H1 (cell line): ENCODE results near the gene MPV17L.

Experiments used
- CBX5 ChIP-seq: fragments of 300-800, 300-1000 bp; sonication (generic); IDR thresholded peaks from 2 replicates; pipeline ENCODE4 v1.7.1; 2016; ENCODE audit warnings: antibody characterized with exemption, low read length, low read depth
- CEBPB ChIP-seq: IDR thresholded peaks from 2 replicates; pipeline ENCODE4 v1.6.1; 2012; ENCODE audit warnings: low read depth, low read length
- CHD1 ChIP-seq: IDR thresholded peaks from 2 replicates; pipeline ENCODE4 v1.6.1; 2012; ENCODE audit warnings: low read depth, low read length, improper control_type of control experiment
- EGR1 ChIP-seq: IDR thresholded peaks from 2 replicates; pipeline ENCODE4 v1.6.1; 2011; ENCODE audit warnings: low read depth, low read length, borderline replicate concordance
- EZH2 ChIP-seq: fragments of 200-600 bp; sonication (generic); IDR thresholded peaks from 2 replicates; pipeline ENCODE4 v1.7.1; 2012; ENCODE audit warnings: low read depth, mild to moderate bottlenecking, moderate library complexity, low read length, inconsistent platforms; ENCODE audit not compliant: severe bottlenecking
- GABPA ChIP-seq: IDR thresholded peaks from 2 replicates; pipeline ENCODE4 v1.6.1; 2011; ENCODE audit warnings: mild to moderate bottlenecking, low read length, moderate library complexity, borderline replicate concordance; ENCODE audit not compliant: insufficient read depth
- NANOG ChIP-seq: IDR thresholded peaks from 2 replicates; pipeline ENCODE4 v1.6.1; 2011; ENCODE audit warnings: low read length, low read depth, mild to moderate bottlenecking, inconsistent platforms; ENCODE audit not compliant: insufficient read depth, poor library complexity, severe bottlenecking
- POLR2AphosphoS5 ChIP-seq: IDR thresholded peaks from 2 replicates; pipeline ENCODE4 v1.6.1; 2011; ENCODE audit warnings: low read depth, low read length
- TEAD4 ChIP-seq: IDR thresholded peaks from 2 replicates; pipeline ENCODE4 v1.6.1; 2012; ENCODE audit warnings: low read depth, low read length, inconsistent platforms, mixed read lengths
- TF ChIP-seq, protein P1 (sequence below), 3 experiments: IDR thresholded peaks; 1 replicate in 2 of 3; 2 replicates in 1 of 3; pipeline versions ENCODE4 v1.5.1 to v1.6.1; 2011; ENCODE audit warnings: low read length in 3 of 3, mild to moderate bottlenecking in 3 of 3, inconsistent platforms in 2 of 3, low read depth in 1 of 3, moderate library complexity in 1 of 3; ENCODE audit not compliant: insufficient read depth in 1 of 3; ENCODE audit errors: control extremely low read depth in 1 of 3

- TF ChIP-seq GABPA = no peak
- TF ChIP-seq EGR1 = no peak
- TF ChIP-seq CBX5 = no peak
- TF ChIP-seq, protein P1, sequence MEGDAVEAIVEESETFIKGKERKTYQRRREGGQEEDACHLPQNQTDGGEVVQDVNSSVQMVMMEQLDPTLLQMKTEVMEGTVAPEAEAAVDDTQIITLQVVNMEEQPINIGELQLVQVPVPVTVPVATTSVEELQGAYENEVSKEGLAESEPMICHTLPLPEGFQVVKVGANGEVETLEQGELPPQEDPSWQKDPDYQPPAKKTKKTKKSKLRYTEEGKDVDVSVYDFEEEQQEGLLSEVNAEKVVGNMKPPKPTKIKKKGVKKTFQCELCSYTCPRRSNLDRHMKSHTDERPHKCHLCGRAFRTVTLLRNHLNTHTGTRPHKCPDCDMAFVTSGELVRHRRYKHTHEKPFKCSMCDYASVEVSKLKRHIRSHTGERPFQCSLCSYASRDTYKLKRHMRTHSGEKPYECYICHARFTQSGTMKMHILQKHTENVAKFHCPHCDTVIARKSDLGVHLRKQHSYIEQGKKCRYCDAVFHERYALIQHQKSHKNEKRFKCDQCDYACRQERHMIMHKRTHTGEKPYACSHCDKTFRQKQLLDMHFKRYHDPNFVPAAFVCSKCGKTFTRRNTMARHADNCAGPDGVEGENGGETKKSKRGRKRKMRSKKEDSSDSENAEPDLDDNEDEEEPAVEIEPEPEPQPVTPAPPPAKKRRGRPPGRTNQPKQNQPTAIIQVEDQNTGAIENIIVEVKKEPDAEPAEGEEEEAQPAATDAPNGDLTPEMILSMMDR (IDR thresholded peaks at IDR 0.05; ENCODE audit: control extremely low read depth in 1 of 3, insufficient read depth in 1 of 3, low read depth in 1 of 3, low read length in 3 of 3) = no peak
- TF ChIP-seq EZH2 = no peak
- no peak for TF ChIP-seq CEBPB
- TF ChIP-seq CHD1 = no peak
- TF ChIP-seq TEAD4 = no peak
- TF ChIP-seq POLR2AphosphoS5 = no peak
- no peak for TF ChIP-seq NANOG
These were observed 56.8 kb downstream of the MPV17L start for GRCh38 chr16:15452246-15452855.
